Tibial nerve (tissue), 4 donors: ENCODE measurements around the gene CCL17. TPM values are rescaled to one million over a fixed set of nuclear protein-coding genes. Genes with fewer than 3 reads are reported as not detected.
"Not testable (repeated sequence)": the region's sequence is repeated elsewhere in the genome, so short reads cannot be mapped to it uniquely, and the experiment has no call there.

Source experiments
- DNase-seq, 2 donors: peaks; one replicate each; pipeline ENCODE4 v3.0.0-alpha.2; 2019; ENCODE audit warnings: low spot score in 2 of 2
- H3K27ac ChIP-seq, 4 donors: fragments of 200-600 bp; sonication (generic) in 3 of 4; one replicate each; pipeline ENCODE4 v1.5.1; 2017 to 2019; ENCODE audit warnings: mild to moderate bottlenecking in 1 of 4
- H3K27me3 ChIP-seq, 2 donors: fragments of 200-600 bp; sonication (generic) in 1 of 2; one replicate each; pipeline versions ENCODE4 v1.5.1 to v1.6.0; 2017 to 2019
- H3K36me3 ChIP-seq, 3 donors: fragments of 200-600 bp; sonication (generic); one replicate each; pipeline ENCODE4 v1.5.1; 2018 to 2019
- H3K4me1 ChIP-seq, 4 donors: fragments of 200-600 bp; sonication (generic) in 3 of 4; one replicate each; pipeline ENCODE4 v1.5.1; 2017 to 2019
- H3K4me3 ChIP-seq, 4 donors: fragments of 200-600 bp; sonication (generic) in 3 of 4; one replicate each; pipeline ENCODE4 v1.5.1; 2017 to 2019; ENCODE audit warnings: mild to moderate bottlenecking in 1 of 4, moderate library complexity in 1 of 4
- H3K9me3 ChIP-seq, 4 donors: fragments of 200-600 bp; sonication (generic) in 3 of 4; one replicate each; pipeline ENCODE4 v1.5.1; 2017 to 2019
- EP300 ChIP-seq, 2 donors: sonication (generic); formaldehyde crosslinking; IDR thresholded peaks; one replicate each; pipeline ENCODE4 v1.6.1; 2017; ENCODE audit warnings: antibody characterized with exemption in 2 of 2, mild to moderate bottlenecking in 1 of 2
- POLR2A ChIP-seq, 2 donors: fragments of 450-650 bp; IDR thresholded peaks; one replicate each; pipeline ENCODE4 v1.6.1; 2017; ENCODE audit warnings: antibody characterized with exemption in 2 of 2, mild to moderate bottlenecking in 2 of 2, moderate library complexity in 2 of 2
- WGBS, 2 donors: methylation state at CpG; one replicate each; pipeline ENCODE4 v1.1.5; 2018; 5-methylcytosine and 5-hydroxymethylcytosine counted together
- total RNA-seq, 4 donors: library from RNA; depleted of rRNA; stranded (reverse); fragments of >200 nt; gene quantifications; one replicate each; pipeline ENCODE4 v1.1.0, GENCODE V29; 2016
- TF ChIP-seq, protein P1 (sequence below), 5 experiments: fragments of 200-600 bp in 3 of 5; fragments of 450-650 bp in 2 of 5; sonication (generic) in 3 of 5; IDR thresholded peaks; one replicate each; pipeline ENCODE4 v1.5.1; 2016 to 2019; ENCODE audit warnings: antibody characterized with exemption in 5 of 5, mild to moderate bottlenecking in 3 of 5, moderate library complexity in 2 of 5

The CCL17 gene
- total RNA-seq, 4 donors from 2014 or later = not detected

DNA sequence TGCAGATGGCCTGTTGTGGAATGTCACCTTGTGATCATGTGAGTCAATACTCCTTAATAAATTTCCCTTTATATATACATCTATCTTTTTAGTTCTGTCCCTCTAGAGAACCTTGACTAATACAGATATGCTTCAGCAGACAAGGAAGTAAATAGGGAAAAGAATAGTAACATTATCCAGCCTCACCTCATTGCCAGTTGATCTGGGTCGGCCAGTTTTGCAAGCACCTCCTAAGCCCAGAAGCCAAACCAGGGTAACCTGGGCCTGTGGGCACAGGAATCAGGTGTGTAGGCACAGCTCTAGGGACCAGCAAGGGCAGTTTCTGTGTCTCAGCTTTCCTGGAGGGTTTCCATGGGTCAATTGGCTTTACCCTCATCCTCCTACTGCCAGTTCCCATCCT is 11.9 kb upstream of the CCL17 start:
- Histone ChIP-seq H3K9me3 (peaks cover 0 to 2% (median 0%) of the 10 kb centered on the region in 4 donors), H3K4me1 (peaks cover 0 to 10% (median 0%) of the 10 kb centered on the region in 4 donors), H3K27ac (no peak overlapping the region), H3K4me3 (no peak overlapping the region), H3K36me3 (no peaks in the 10 kb centered on the region), H3K27me3 (no peaks in the 10 kb centered on the region)
- TF ChIP-seq, protein P1, sequence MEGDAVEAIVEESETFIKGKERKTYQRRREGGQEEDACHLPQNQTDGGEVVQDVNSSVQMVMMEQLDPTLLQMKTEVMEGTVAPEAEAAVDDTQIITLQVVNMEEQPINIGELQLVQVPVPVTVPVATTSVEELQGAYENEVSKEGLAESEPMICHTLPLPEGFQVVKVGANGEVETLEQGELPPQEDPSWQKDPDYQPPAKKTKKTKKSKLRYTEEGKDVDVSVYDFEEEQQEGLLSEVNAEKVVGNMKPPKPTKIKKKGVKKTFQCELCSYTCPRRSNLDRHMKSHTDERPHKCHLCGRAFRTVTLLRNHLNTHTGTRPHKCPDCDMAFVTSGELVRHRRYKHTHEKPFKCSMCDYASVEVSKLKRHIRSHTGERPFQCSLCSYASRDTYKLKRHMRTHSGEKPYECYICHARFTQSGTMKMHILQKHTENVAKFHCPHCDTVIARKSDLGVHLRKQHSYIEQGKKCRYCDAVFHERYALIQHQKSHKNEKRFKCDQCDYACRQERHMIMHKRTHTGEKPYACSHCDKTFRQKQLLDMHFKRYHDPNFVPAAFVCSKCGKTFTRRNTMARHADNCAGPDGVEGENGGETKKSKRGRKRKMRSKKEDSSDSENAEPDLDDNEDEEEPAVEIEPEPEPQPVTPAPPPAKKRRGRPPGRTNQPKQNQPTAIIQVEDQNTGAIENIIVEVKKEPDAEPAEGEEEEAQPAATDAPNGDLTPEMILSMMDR (IDR thresholded peaks at IDR 0.05) = no peak
- TF ChIP-seq POLR2A (IDR thresholded peaks at IDR 0.05) (no peak), EP300 (IDR thresholded peaks at IDR 0.05) (no peak)
- DNase-seq = no peak
- WGBS, 2 donors = 87 to 93% methylated on average over 1 of the region's 1 CpG

DNA sequence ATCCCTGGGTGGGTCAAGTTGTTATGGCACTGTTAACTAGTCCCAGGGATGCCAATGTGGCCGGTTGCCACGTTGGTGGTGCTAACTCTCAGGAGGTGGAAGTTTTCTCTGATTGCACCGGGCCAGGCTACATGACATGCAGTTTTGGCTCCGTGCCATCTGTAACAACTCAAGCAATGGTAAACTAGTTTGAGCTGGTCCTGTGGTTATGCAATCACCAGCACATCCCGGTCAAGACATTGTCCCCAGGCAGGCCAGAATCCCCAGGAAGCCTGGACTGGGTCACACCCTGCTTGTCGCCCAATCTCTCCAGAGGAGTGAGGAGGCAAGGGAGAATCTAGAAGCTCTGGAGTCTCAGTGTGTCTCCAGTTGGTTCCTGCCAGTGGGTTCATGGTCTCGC is 10.1 kb upstream of the CCL17 start:
- TF ChIP-seq, protein P1 (IDR thresholded peaks at IDR 0.05) = no peak
- TF ChIP-seq EP300 (IDR thresholded peaks at IDR 0.05) = no peak
- no peak for TF ChIP-seq POLR2A (IDR thresholded peaks at IDR 0.05)
- H3K9me3 ChIP-seq = peaks cover 0 to 2% (median 0%) of the 10 kb centered on the region in 4 donors
- 61 to 72% methylated on average over 6 to 7 of the region's 7 CpGs for WGBS, 2 donors
- peaks cover 0 to 10% (median 0%) of the 10 kb centered on the region in 4 donors for H3K4me1 ChIP-seq
- DNase-seq = no peak
- H3K4me3 ChIP-seq = no peak overlapping the region
- no peaks in the 10 kb centered on the region for H3K36me3 ChIP-seq
- H3K27me3 ChIP-seq = no peaks in the 10 kb centered on the region
- no peak overlapping the region for H3K27ac ChIP-seq

DNA sequence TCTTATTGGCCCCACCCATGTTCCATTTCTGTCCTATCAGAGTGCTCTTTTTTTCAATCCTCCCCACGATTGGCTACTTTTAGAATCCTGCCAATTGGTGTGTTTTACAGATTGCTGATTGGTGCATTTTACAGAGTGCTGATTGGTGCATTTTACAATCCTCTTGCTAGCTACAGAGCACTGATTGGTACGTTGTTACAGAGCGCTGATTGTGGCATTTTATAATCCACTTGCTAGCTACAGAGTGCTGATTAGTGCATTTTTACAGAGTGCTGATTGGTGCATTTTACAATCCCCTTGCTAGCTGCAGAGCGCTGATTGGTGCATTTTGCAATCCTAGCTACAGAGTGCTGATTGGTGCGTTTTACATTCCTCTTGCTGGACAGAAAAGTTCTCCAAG is 9.5 kb upstream of the CCL17 start:
- TF ChIP-seq EP300 (IDR thresholded peaks at IDR 0.05) (no peak), POLR2A (IDR thresholded peaks at IDR 0.05) (no peak)
- TF ChIP-seq, protein P1 (IDR thresholded peaks at IDR 0.05) = no peak
- H3K27ac ChIP-seq = no peak overlapping the region
- no peak for DNase-seq

DNA sequence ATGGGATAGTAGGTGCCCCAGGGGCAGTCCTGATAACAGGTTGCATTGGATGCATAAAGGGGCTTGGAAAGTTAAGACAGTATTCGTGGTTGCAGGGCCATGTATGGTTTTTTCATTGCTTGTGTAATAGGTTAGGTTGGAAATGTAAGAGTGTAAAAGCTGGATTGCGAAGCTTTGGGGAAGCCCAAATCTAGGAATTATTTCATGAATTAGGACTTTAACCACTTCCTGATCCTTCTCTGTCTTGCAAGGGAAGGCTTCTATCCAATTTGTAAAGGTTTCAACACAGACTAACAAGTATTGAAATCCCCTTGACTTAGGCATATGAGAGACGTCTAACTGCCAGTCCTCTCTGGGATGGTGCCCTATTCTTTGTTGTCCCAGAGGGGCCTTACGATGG is 7.8 kb upstream of the CCL17 start:
- Histone ChIP-seq H3K27ac (no peak overlapping the region), H3K36me3 (no peaks in the 10 kb centered on the region), H3K27me3 (no peaks in the 10 kb centered on the region), H3K4me1 (no peaks in the 10 kb centered on the region), H3K9me3 (no peaks in the 10 kb centered on the region), H3K4me3 (no peak overlapping the region)
- 78 to 84% methylated on average over 4 of the region's 4 CpGs for WGBS, 2 donors
- no peak for TF ChIP-seq POLR2A (IDR thresholded peaks at IDR 0.05)
- no peak for DNase-seq

More for the DNA sequence above, 9.5 kb upstream of the CCL17 start:
- no peak overlapping the region for H3K4me3 ChIP-seq
- 91 to 95% methylated on average over 5 of the region's 5 CpGs for WGBS, 2 donors
- H3K4me1 ChIP-seq = peaks cover 0 to 10% (median 0%) of the 10 kb centered on the region in 4 donors
- peaks cover 0 to 2% (median 0%) of the 10 kb centered on the region in 4 donors for H3K9me3 ChIP-seq
- no peaks in the 10 kb centered on the region for H3K36me3 ChIP-seq
- no peaks in the 10 kb centered on the region for H3K27me3 ChIP-seq

DNA sequence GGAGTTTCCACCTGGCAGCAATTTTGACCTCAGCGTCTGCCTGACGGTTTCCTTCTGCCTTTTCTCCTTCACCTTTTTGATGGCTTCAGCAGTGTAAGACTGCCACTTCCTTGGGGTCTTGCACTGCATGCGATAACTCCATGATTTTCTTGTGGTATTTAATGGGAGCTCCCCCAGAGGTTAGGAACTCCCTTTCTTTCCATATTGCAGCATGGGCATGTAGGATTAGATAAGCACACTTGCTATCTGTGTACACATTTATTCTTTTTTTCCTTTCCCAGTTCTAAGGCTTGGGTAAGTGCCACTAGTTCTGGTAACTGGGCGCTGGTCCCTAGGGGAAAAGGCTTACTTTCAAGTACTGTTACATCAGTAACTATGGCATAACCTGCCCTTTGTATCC is 7.1 kb upstream of the CCL17 start:
- H3K27ac ChIP-seq, DNase-seq, H3K27me3 ChIP-seq, H3K4me3 ChIP-seq, H3K36me3 ChIP-seq, H3K4me1 ChIP-seq, H3K9me3 ChIP-seq: not testable (repeated sequence)
- WGBS, 2 donors = 82 to 88% methylated on average over 4 of the region's 4 CpGs

DNA sequence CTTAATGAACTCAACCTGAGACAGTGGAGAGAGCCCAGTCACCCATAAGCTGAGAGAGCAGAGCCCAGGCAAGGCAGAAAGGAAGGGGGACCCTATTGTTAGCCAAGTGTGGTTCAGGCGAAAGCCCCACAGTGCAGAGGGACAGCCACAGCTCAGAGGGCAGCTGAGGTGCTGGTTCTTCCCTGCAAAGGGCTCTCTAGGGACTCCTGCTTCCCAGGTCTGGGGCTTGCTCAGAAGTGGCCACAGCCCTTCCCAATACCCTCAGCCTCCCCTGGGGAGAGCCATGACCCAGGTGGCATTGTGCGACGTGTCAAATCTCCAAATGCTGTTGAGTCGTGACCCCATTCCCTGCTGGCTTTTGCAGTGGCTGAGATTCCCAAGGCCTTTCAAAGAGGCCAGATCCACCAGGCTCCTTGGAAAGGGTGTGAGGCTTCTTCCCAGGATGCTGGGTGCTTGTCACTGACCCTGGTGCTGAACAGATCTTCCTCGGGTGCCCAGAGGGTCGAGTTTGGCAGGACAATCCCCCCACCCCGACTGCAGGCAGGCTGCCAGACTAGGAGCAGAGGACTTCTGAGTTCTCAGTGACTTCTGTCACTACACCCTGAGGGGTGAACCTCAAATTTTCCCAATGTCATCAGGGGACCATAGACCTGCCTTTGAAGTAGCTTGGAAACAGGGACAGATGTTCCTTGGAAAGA is 2.5 kb upstream of the CCL17 start:
- H3K4me1 ChIP-seq = no peaks in the 10 kb centered on the region
- DNase-seq = no peak
- H3K9me3 ChIP-seq = no peaks in the 10 kb centered on the region
- H3K27me3 ChIP-seq = no peaks in the 10 kb centered on the region
- 46 to 52% methylated on average over 7 of the region's 7 CpGs for WGBS, 2 donors
- H3K36me3 ChIP-seq = no peaks in the 10 kb centered on the region
- no peak overlapping the region for H3K4me3 ChIP-seq
- no peak overlapping the region for H3K27ac ChIP-seq
- TF ChIP-seq POLR2A (IDR thresholded peaks at IDR 0.05) = no peak
- TF ChIP-seq, protein P1 (IDR thresholded peaks at IDR 0.05) = no peak
- TF ChIP-seq EP300 (IDR thresholded peaks at IDR 0.05) = no peak
